OCI-LY7 (cell line): ENCODE data around the gene PFDN1.

Experiments
- EZH2phosphoT487 ChIP-seq: fragments of 200-600 bp; sonication (generic); IDR thresholded peaks from 2 replicates; pipeline ENCODE4 v1.6.1; 2018; ENCODE audit warnings: low read depth, borderline replicate concordance, mild to moderate bottlenecking, mixed run types, antibody characterized with exemption, low read length, moderate library complexity, mixed read lengths
- TF ChIP-seq, protein P1 (sequence below): fragments of 200-600 bp; sonication (generic); conservative IDR thresholded peaks from 2 replicates; pipeline ENCODE4 v1.5.1; 2014; ENCODE audit warnings: mild to moderate bottlenecking, antibody characterized with exemption, low read length, moderate library complexity, mixed read lengths

DNA sequence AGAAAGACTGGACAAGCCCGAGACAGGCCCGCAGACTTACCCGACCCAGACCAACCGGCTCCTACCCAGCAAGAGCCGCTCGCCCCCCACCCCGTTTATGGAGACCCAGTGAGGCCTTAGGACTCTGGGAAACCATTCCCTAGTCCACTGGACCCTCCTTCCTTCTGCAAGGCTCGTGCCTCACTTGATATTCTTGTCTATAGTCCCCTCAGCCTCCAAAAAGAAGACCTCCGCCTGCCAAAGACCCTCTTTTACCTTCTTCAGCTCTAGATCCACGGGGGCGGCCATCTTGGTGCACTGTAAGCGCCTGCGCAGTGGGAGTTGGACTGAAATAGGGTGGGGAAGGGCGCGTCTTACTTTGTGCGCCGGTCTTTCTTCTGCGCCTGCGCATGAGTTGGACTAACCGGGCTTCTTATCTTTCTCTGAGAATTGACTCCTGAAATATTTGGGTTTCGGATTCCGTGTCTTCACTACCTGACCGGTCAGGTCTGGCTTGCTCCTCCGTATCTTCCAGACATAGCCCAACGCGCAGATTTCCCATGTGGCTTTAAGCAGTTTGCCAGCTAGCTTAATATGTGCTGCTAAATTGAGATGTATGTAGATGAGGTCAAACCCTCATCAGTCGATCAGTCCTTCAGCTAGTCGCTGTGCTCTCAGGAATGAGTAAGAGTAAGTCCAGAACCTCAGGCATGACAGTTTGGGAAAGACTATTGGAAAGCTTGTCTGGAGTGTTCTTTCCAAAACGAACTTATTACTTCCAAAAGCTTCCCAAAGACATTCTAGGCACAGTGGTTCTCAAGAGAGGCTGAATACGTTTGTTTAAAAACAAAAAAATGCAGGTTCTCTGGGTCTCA lies at the start of gene PFDN1:
- TF ChIP-seq, protein P1, sequence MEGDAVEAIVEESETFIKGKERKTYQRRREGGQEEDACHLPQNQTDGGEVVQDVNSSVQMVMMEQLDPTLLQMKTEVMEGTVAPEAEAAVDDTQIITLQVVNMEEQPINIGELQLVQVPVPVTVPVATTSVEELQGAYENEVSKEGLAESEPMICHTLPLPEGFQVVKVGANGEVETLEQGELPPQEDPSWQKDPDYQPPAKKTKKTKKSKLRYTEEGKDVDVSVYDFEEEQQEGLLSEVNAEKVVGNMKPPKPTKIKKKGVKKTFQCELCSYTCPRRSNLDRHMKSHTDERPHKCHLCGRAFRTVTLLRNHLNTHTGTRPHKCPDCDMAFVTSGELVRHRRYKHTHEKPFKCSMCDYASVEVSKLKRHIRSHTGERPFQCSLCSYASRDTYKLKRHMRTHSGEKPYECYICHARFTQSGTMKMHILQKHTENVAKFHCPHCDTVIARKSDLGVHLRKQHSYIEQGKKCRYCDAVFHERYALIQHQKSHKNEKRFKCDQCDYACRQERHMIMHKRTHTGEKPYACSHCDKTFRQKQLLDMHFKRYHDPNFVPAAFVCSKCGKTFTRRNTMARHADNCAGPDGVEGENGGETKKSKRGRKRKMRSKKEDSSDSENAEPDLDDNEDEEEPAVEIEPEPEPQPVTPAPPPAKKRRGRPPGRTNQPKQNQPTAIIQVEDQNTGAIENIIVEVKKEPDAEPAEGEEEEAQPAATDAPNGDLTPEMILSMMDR, result no peak
- no peak for TF ChIP-seq EZH2phosphoT487
